ENCODE results near the gene BCL11B. TPM values are rescaled to one million over a fixed set of nuclear protein-coding genes. Genes with fewer than 3 reads are reported as not detected.
A peak's percentile ranks its signal among the peaks of the same experiment; 100 is the strongest.

BCL11B gene
- total RNA-seq, result 1 to 10 TPM in 1 of 4 donors, under 1 TPM in 3; under 0.01 to 1.1 (median 0.39) TPM

DNA sequence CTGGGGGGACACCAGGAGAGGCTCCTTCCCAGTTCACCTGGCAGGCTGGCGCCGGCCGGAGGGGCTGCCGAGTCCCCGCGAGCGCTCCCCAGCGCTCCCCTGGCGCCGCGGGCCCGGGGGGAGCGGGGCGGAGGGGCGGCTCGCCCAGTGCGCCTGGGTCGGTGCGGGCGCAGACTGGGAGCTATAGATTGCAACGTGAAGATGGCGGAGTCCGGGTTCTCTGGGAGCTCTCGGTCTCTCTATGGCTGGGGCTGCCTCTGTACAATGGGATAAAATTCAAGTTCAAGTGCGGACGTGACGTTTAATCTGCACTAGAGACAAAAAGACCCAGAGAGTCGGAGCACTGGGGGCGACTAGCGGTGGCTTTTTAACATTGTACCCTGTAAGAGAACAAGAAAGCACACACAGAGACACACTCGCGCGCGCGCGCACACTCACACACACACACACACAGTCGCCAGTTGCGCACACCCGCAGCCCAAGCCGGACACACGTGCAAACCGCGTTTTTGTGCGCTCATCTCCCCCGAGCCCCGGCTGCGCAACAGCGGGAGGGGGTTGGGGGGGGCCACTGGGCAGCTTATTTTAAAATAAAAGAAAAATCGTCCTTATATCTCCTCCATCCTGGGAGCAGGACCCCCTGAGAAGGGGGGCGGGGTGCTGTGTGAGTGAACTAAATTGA is at the start of gene BCL11B:
BCL11B (minus strand) TSS at position 247 of the 681 bp plus-strand sequence. CDS start 979 bp downstream, outside the sequence.
- H3K36me3 ChIP-seq, result no peaks in the 10 kb centered on the region
- no peak for ATAC-seq
- peaks cover 98% of the 10 kb centered on the region for H3K27me3 ChIP-seq
- TF ChIP-seq, protein P1, sequence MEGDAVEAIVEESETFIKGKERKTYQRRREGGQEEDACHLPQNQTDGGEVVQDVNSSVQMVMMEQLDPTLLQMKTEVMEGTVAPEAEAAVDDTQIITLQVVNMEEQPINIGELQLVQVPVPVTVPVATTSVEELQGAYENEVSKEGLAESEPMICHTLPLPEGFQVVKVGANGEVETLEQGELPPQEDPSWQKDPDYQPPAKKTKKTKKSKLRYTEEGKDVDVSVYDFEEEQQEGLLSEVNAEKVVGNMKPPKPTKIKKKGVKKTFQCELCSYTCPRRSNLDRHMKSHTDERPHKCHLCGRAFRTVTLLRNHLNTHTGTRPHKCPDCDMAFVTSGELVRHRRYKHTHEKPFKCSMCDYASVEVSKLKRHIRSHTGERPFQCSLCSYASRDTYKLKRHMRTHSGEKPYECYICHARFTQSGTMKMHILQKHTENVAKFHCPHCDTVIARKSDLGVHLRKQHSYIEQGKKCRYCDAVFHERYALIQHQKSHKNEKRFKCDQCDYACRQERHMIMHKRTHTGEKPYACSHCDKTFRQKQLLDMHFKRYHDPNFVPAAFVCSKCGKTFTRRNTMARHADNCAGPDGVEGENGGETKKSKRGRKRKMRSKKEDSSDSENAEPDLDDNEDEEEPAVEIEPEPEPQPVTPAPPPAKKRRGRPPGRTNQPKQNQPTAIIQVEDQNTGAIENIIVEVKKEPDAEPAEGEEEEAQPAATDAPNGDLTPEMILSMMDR (IDR thresholded peaks at IDR 0.05), result peak in 2 of 4 experiments; percentile 31
- TF ChIP-seq EP300 (IDR thresholded peaks at IDR 0.05), result no peak
- no peaks in the 10 kb centered on the region for H3K9me3 ChIP-seq
- WGBS, 2 donors (ENCODE audit: low coverage in 1 of 2), result 1% methylated on average over 18 of the region's 50 CpGs; no CpG with 5 or more reads in 1 of the 2 donors
- peaks cover 0 to 62% (median 27%) of the 10 kb centered on the region in 3 donors for H3K4me1 ChIP-seq
- H3K4me3 ChIP-seq, result peak within 1 kb of the TSS in 1 of 2 donors; percentile 44
- no peak within 1 kb of the TSS for H3K27ac ChIP-seq

DNA sequence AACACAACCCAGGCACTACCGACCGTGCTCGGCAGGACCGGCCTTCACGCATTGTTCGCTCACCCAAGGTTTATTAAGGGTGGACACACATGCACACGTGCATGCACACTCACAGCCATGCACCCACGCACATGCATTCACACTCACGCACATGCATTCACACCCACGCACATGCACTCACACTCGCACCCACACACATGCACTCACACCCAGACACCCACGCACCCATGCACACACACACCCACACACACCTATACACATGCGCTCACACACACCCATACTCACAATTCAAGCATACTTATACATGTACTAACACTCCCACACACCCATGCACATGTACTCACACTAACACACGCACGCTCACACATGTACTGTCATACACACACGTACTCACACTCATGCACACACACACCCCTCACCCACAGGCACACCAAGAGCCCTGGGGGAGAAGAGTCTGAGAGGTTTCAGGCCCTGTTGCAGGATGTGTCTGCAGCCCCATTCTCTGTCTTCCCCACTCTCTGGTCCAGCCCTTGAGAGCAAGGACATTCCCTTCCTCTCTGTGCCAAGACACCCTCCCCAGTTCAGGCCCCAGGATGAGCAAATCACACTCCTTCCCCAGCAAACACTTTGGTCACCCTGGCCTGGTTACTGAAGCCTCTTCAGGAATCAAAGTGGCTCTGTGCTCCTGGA is 49.4 kb upstream of the BCL11B start:
- Histone ChIP-seq H3K9me3 (peaks cover 0 to 6% (median 0%) of the 10 kb centered on the region in 3 donors), H3K27ac (no peak overlapping the region), H3K27me3 (peaks cover 68% of the 10 kb centered on the region), H3K4me3 (no peak overlapping the region), H3K36me3 (no peaks in the 10 kb centered on the region), H3K4me1 (no peaks in the 10 kb centered on the region)
- WGBS, 2 donors (ENCODE audit: low coverage in 1 of 2), result 93 to 97% methylated on average over 9 to 13 of the region's 16 CpGs
- ATAC-seq, result no peak
- no peak for TF ChIP-seq POLR2A (IDR thresholded peaks at IDR 0.05)
- TF ChIP-seq, protein P1 (IDR thresholded peaks at IDR 0.05), result no peak
- no peak for TF ChIP-seq EP300 (IDR thresholded peaks at IDR 0.05)
- no peak for TF ChIP-seq POLR2AphosphoS5 (IDR thresholded peaks at IDR 0.05)

DNA sequence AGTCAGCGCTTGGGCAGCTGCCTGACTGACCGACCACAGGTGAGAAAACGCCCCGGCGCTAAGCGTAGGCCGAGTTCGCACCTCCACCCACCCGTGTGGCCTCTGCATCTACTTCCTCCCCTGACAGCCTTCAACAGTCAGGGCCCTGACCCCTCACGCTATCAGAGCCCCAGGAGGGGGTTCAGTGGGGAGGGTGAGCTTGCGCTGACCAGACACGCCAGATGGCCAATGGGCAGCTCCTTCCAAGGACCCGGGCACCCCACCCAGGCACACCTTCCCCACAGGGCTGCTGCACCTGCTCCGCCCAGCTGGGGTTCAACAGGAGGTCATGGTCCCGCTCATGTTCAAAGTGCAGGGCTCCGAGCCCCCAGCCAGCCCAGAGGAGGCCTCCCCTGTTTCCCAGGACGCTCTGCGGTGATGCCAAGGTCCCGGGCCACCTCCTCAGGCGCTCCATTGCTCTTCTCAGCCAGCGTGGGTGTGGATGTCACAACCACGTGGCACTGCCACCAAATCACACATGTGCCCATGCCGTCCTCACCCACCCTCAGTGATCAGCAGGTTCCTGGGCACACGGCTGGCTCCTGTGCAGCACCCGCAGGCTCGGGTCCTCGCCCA is 48.7 kb upstream of the BCL11B start:
- Histone ChIP-seq H3K27me3 (peaks cover 62% of the 10 kb centered on the region), H3K27ac (no peak overlapping the region), H3K36me3 (no peaks in the 10 kb centered on the region), H3K9me3 (peaks cover 0 to 5% (median 0%) of the 10 kb centered on the region in 3 donors), H3K4me3 (no peak overlapping the region), H3K4me1 (no peaks in the 10 kb centered on the region)
- TF ChIP-seq POLR2AphosphoS5 (IDR thresholded peaks at IDR 0.05) (no peak), EP300 (IDR thresholded peaks at IDR 0.05) (no peak), POLR2A (IDR thresholded peaks at IDR 0.05) (no peak)
- TF ChIP-seq, protein P1 (IDR thresholded peaks at IDR 0.05), result no peak
- no peak for ATAC-seq
- no CpG with 5 or more reads among the region's 27 CpGs for WGBS, 2 donors (ENCODE audit: low coverage in 1 of 2)

DNA sequence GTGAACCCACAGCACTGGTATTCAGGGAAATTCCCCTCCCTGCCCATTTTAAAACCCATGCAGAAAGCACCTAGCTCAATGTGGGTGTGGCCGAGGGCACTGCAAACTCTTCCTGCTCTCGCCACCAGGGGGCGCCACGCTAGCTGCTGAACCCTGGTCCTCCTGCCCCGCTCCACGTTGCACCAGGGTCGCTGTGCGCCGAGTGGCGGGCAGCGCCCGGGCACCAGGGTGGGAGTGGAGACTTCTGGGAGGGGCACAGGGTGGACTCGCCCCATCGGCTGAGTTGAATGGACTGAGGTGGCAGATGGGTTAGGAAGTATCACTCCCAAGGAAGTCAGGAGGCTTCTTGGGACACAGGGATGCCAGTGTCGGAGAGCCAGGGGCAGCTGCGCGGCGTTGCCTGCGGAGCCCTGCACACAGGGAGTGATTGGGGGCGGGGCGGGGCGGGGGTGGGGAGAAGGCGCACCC is 48.1 kb upstream of the BCL11B start:
- no peaks in the 10 kb centered on the region for H3K4me1 ChIP-seq
- TF ChIP-seq EP300 (IDR thresholded peaks at IDR 0.05) (no peak), POLR2A (IDR thresholded peaks at IDR 0.05) (no peak), POLR2AphosphoS5 (IDR thresholded peaks at IDR 0.05) (no peak)
- TF ChIP-seq, protein P1 (IDR thresholded peaks at IDR 0.05), result peak in 3 of 4 experiments; percentile 13 to 61 (median 38)
- WGBS, 2 donors (ENCODE audit: low coverage in 1 of 2), result no CpG with 5 or more reads among the region's 23 CpGs
- H3K36me3 ChIP-seq, result no peaks in the 10 kb centered on the region
- peaks cover 59% of the 10 kb centered on the region for H3K27me3 ChIP-seq
- no peak for ATAC-seq
- no peaks in the 10 kb centered on the region for H3K9me3 ChIP-seq
- H3K4me3 ChIP-seq, result no peak overlapping the region
- no peak overlapping the region for H3K27ac ChIP-seq

Measured in gastroesophageal sphincter (tissue), 4 donors.